Uterus (tissue), 2 donors: ENCODE measurements around the gene PTGDS.

Source experiments
- POLR2A ChIP-seq, 2 donors: fragments of 450-650 bp; IDR thresholded peaks; one replicate each; pipeline ENCODE4 v1.6.1; 2016; ENCODE audit warnings: antibody characterized with exemption in 2 of 2, mild to moderate bottlenecking in 1 of 2, moderate library complexity in 1 of 2
- TF ChIP-seq, protein P1 (sequence below), 4 experiments: fragments of 200-600 bp in 2 of 4; fragments of 450-650 bp in 2 of 4; sonication (generic) in 2 of 4; IDR thresholded peaks; one replicate each; pipeline ENCODE4 v1.5.1; 2016 to 2019; ENCODE audit warnings: antibody characterized with exemption in 4 of 4, mild to moderate bottlenecking in 2 of 4, moderate library complexity in 1 of 4

DNA sequence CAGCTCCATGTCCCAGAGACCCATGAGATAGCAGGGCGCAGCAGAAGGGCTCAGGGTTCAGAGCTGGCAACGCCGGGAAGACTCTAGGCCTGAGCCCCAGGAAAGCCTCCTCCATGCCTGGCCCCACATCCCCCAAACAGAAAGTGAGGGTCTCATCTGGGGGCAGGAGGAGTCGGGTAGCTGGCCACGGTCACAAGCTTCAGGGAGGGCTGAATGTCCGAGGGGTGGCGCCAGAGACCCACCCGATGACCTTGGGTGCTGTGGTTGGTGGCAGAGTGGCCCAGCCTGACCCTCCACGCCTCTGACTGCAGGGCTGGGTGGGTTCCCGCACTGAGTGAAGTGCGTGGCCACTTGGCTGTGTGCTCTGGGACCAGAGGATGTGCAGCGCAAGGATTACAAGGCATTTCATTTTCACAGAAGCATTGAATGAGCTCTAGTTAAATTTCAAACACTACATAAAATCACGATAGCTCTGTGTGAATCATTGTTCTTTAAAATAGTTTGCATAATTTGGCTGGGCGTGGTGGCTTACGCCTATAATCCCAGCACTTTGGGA, 29.3 kb upstream of the PTGDS start:
- no peak for TF ChIP-seq POLR2A (IDR thresholded peaks at IDR 0.05)
- TF ChIP-seq, protein P1, sequence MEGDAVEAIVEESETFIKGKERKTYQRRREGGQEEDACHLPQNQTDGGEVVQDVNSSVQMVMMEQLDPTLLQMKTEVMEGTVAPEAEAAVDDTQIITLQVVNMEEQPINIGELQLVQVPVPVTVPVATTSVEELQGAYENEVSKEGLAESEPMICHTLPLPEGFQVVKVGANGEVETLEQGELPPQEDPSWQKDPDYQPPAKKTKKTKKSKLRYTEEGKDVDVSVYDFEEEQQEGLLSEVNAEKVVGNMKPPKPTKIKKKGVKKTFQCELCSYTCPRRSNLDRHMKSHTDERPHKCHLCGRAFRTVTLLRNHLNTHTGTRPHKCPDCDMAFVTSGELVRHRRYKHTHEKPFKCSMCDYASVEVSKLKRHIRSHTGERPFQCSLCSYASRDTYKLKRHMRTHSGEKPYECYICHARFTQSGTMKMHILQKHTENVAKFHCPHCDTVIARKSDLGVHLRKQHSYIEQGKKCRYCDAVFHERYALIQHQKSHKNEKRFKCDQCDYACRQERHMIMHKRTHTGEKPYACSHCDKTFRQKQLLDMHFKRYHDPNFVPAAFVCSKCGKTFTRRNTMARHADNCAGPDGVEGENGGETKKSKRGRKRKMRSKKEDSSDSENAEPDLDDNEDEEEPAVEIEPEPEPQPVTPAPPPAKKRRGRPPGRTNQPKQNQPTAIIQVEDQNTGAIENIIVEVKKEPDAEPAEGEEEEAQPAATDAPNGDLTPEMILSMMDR (IDR thresholded peaks at IDR 0.05), result peak; percentile 20 to 55 (median 32)
